Measurements from ENCODE around the gene TPD52L1. TPM values are rescaled to one million over a fixed set of nuclear protein-coding genes. Genes with fewer than 3 reads are reported as not detected.

TPD52L1 gene
- total RNA-seq, 1 donor from 2014 or later: not detected

- no peak for TF ChIP-seq CTCF (IDR thresholded peaks at IDR 0.05; ENCODE audit: partially characterized antibody, unreplicated experiment)
- Mint-ChIP-seq H3K27me3 (ENCODE audit: unreplicated experiment) (peaks cover 5% of the 10 kb centered on the region), H3K9me3 (ENCODE audit: unreplicated experiment) (no peaks in the 10 kb centered on the region), H3K36me3 (ENCODE audit: unreplicated experiment) (no peaks in the 10 kb centered on the region), H3K4me1 (ENCODE audit: low read depth, unreplicated experiment) (no peaks in the 10 kb centered on the region), H3K27ac (ENCODE audit: unreplicated experiment) (no peak overlapping the region), H3K4me3 (ENCODE audit: unreplicated experiment) (no peak overlapping the region)
- no peak for DNase-seq
Measured at GRCh38 chr6:125215252-125215819, 61.8 kb downstream of the TPD52L1 start.

- Mint-ChIP-seq H3K9me3 (ENCODE audit: unreplicated experiment) (no peaks in the 10 kb centered on the region), H3K4me1 (ENCODE audit: low read depth, unreplicated experiment) (no peaks in the 10 kb centered on the region), H3K27ac (ENCODE audit: unreplicated experiment) (no peak overlapping the region), H3K27me3 (ENCODE audit: unreplicated experiment) (peaks cover 2% of the 10 kb centered on the region), H3K36me3 (ENCODE audit: unreplicated experiment) (no peaks in the 10 kb centered on the region), H3K4me3 (ENCODE audit: unreplicated experiment) (no peak overlapping the region)
- no peak for DNase-seq
- no peak for TF ChIP-seq CTCF (IDR thresholded peaks at IDR 0.05; ENCODE audit: partially characterized antibody, unreplicated experiment)
Measured at GRCh38 chr6:125216015-125216414, 62.4 kb downstream of the TPD52L1 start.

GRCh38 chr6:125217369-125217768 lies 63.8 kb downstream of the TPD52L1 start:
- TF ChIP-seq CTCF (IDR thresholded peaks at IDR 0.05; ENCODE audit: partially characterized antibody, unreplicated experiment): no peak
- H3K4me3 Mint-ChIP-seq (ENCODE audit: unreplicated experiment): no peak overlapping the region
- peaks cover 2% of the 10 kb centered on the region for H3K27me3 Mint-ChIP-seq (ENCODE audit: unreplicated experiment)
- no peak for DNase-seq
- no peaks in the 10 kb centered on the region for H3K9me3 Mint-ChIP-seq (ENCODE audit: unreplicated experiment)
- H3K4me1 Mint-ChIP-seq (ENCODE audit: low read depth, unreplicated experiment): no peaks in the 10 kb centered on the region
- no peak overlapping the region for H3K27ac Mint-ChIP-seq (ENCODE audit: unreplicated experiment)
- H3K36me3 Mint-ChIP-seq (ENCODE audit: unreplicated experiment): no peaks in the 10 kb centered on the region

- no peaks in the 10 kb centered on the region for H3K36me3 Mint-ChIP-seq (ENCODE audit: unreplicated experiment)
- H3K27me3 Mint-ChIP-seq (ENCODE audit: unreplicated experiment): peaks cover 2% of the 10 kb centered on the region
- no peak overlapping the region for H3K27ac Mint-ChIP-seq (ENCODE audit: unreplicated experiment)
- H3K9me3 Mint-ChIP-seq (ENCODE audit: unreplicated experiment): no peaks in the 10 kb centered on the region
- H3K4me1 Mint-ChIP-seq (ENCODE audit: low read depth, unreplicated experiment): no peaks in the 10 kb centered on the region
- TF ChIP-seq CTCF (IDR thresholded peaks at IDR 0.05; ENCODE audit: partially characterized antibody, unreplicated experiment): no peak
- H3K4me3 Mint-ChIP-seq (ENCODE audit: unreplicated experiment): no peak overlapping the region
- no peak for DNase-seq
Measured at GRCh38 chr6:125217992-125218391, 64.4 kb downstream of the TPD52L1 start.

GRCh38 chr6:125219361-125219895 lies 65.9 kb downstream of the TPD52L1 start:
- no peak for TF ChIP-seq CTCF (IDR thresholded peaks at IDR 0.05; ENCODE audit: partially characterized antibody, unreplicated experiment)
- H3K36me3 Mint-ChIP-seq (ENCODE audit: unreplicated experiment): no peaks in the 10 kb centered on the region
- H3K27ac Mint-ChIP-seq (ENCODE audit: unreplicated experiment): no peak overlapping the region
- DNase-seq: no peak
- no peaks in the 10 kb centered on the region for H3K9me3 Mint-ChIP-seq (ENCODE audit: unreplicated experiment)
- no peak overlapping the region for H3K4me3 Mint-ChIP-seq (ENCODE audit: unreplicated experiment)
- no peaks in the 10 kb centered on the region for H3K27me3 Mint-ChIP-seq (ENCODE audit: unreplicated experiment)
- no peaks in the 10 kb centered on the region for H3K4me1 Mint-ChIP-seq (ENCODE audit: low read depth, unreplicated experiment)
